HEK293 (cell line): ENCODE data around the gene ANO2.

Experiments used
- CTCF ChIA-PET: fragments of 350-600 bp; formaldehyde crosslinking; extraction: SDS; loops from one replicate; lab custom pipeline; 2021; ENCODE audit warnings: antibody characterized with exemption; lab: Yijun Ruan, JAX
- POLR2A ChIA-PET: fragments of 300-600 bp; formaldehyde crosslinking; extraction: SDS; loops from one replicate; lab custom pipeline; 2020; ENCODE audit warnings: antibody characterized with exemption, inconsistent platforms; lab: Yijun Ruan, JAX
- H3K27ac ChIP-seq: fragments of 200-500 bp; sonication (Bioruptor generic); 2 replicates; pipeline ENCODE4 v1.5.1; 2014; ENCODE audit warnings: low read depth, low read length, control low read depth, inconsistent platforms; ENCODE audit errors: extremely low read depth
- H3K36me3 ChIP-seq, 2 experiments: fragments of 200-500 bp in 1 of 2; sonication (Bioruptor generic) in 1 of 2; 1 replicate in 1 of 2; 2 replicates in 1 of 2; pipeline ENCODE4 v1.5.1; 2014 to 2017; ENCODE audit warnings: inconsistent platforms in 2 of 2, low read length in 2 of 2; ENCODE audit not compliant: control insufficient read depth in 2 of 2, insufficient read depth in 1 of 2
- H3K4me1 ChIP-seq: fragments of 200-500 bp; sonication (Bioruptor generic); 2 replicates; pipeline ENCODE4 v1.5.1; 2014; ENCODE audit warnings: mild to moderate bottlenecking, low read length, inconsistent platforms; ENCODE audit not compliant: control insufficient read depth, insufficient read depth
- H3K4me3 ChIP-seq: 2 replicates; pipeline ENCODE4 v1.5.1; 2011; ENCODE audit warnings: low read depth, mild to moderate bottlenecking, control low read depth, low read length, moderate library complexity
- H3K9me3 ChIP-seq: fragments of 200-500 bp; sonication (Bioruptor generic); 2 replicates; pipeline ENCODE4 v1.5.1; 2014; ENCODE audit warnings: low read depth, low read length, inconsistent platforms; ENCODE audit not compliant: control insufficient read depth, insufficient read depth
- EGR2 ChIP-seq: fragments of 450-650 bp; formaldehyde crosslinking; IDR thresholded peaks from 2 replicates; pipeline ENCODE4 v1.5.1; 2016; ENCODE audit warnings: low read depth, missing biosample characterization, missing genetic modification characterization
- ELK4 ChIP-seq: IDR thresholded peaks from 2 replicates; pipeline ENCODE4 v1.6.1; 2011; ENCODE audit warnings: mild to moderate bottlenecking, low read depth, low read length, borderline replicate concordance
- GFI1B ChIP-seq: fragments of 450-650 bp; formaldehyde crosslinking; IDR thresholded peaks from 2 replicates; pipeline ENCODE4 v1.5.1; 2016; ENCODE audit warnings: missing biosample characterization, missing genetic modification characterization
- OVOL3 ChIP-seq: fragments of 450-650 bp; formaldehyde crosslinking; IDR thresholded peaks from 2 replicates; pipeline ENCODE4 v1.5.1; 2016; ENCODE audit warnings: missing biosample characterization, missing genetic modification characterization
- PRDM6 ChIP-seq: fragments of 450-650 bp; formaldehyde crosslinking; IDR thresholded peaks from 2 replicates; pipeline ENCODE4 v1.5.1; 2017; ENCODE audit warnings: missing biosample characterization, missing genetic modification characterization
- RBAK ChIP-seq: fragments of 450-650 bp; formaldehyde crosslinking; IDR thresholded peaks from 2 replicates; pipeline ENCODE4 v1.5.1; 2016; ENCODE audit warnings: missing biosample characterization, missing genetic modification characterization
- ZNF138 ChIP-seq: fragments of 450-650 bp; formaldehyde crosslinking; IDR thresholded peaks from 2 replicates; pipeline ENCODE4 v1.5.1; 2016; ENCODE audit warnings: missing biosample characterization, missing genetic modification characterization, borderline replicate concordance
- ZNF16 ChIP-seq: fragments of 450-650 bp; formaldehyde crosslinking; IDR thresholded peaks from 2 replicates; pipeline ENCODE4 v1.5.1; 2016; ENCODE audit warnings: low read depth, missing biosample characterization, missing genetic modification characterization
- ZNF184 ChIP-seq: fragments of 450-650 bp; IDR thresholded peaks from 2 replicates; pipeline ENCODE4 v1.5.1; 2018; ENCODE audit warnings: missing biosample characterization, mild to moderate bottlenecking, missing genetic modification characterization
- ZNF24 ChIP-seq: fragments of 450-650 bp; formaldehyde crosslinking; IDR thresholded peaks from 2 replicates; pipeline ENCODE4 v1.5.1; 2016; ENCODE audit warnings: missing biosample characterization, missing genetic modification characterization
- ZNF280D ChIP-seq: fragments of 450-650 bp; formaldehyde crosslinking; IDR thresholded peaks from 2 replicates; pipeline ENCODE4 v1.5.1; 2016; ENCODE audit warnings: missing biosample characterization, missing genetic modification characterization
- ZNF350 ChIP-seq: fragments of 450-650 bp; formaldehyde crosslinking; IDR thresholded peaks from 2 replicates; pipeline ENCODE4 v1.5.0; 2017; ENCODE audit warnings: missing biosample characterization, mild to moderate bottlenecking, missing genetic modification characterization
- ZNF501 ChIP-seq: fragments of 450-650 bp; formaldehyde crosslinking; IDR thresholded peaks from 2 replicates; pipeline ENCODE4 v1.5.1; 2016; ENCODE audit warnings: missing biosample characterization, missing genetic modification characterization
- ZNF555 ChIP-seq: fragments of 450-650 bp; formaldehyde crosslinking; conservative IDR thresholded peaks from 2 replicates; pipeline ENCODE4 v1.5.1; 2017; ENCODE audit warnings: missing biosample characterization, mild to moderate bottlenecking, missing genetic modification characterization, inconsistent platforms
- ZNF560 ChIP-seq: fragments of 450-650 bp; formaldehyde crosslinking; IDR thresholded peaks from 2 replicates; pipeline ENCODE4 v1.5.1; 2017; ENCODE audit warnings: missing biosample characterization, missing genetic modification characterization, borderline replicate concordance
- ZNF621 ChIP-seq: fragments of 450-650 bp; formaldehyde crosslinking; IDR thresholded peaks from 2 replicates; pipeline ENCODE4 v1.5.1; 2017; ENCODE audit warnings: missing biosample characterization, missing genetic modification characterization
- ZNF76 ChIP-seq: fragments of 450-650 bp; formaldehyde crosslinking; IDR thresholded peaks from 2 replicates; pipeline ENCODE4; 2016; ENCODE audit warnings: low read depth, missing biosample characterization, missing genetic modification characterization, borderline replicate concordance
- ZNF830 ChIP-seq: fragments of 450-650 bp; IDR thresholded peaks from 2 replicates; pipeline ENCODE4 v1.5.0; 2018; ENCODE audit warnings: missing biosample characterization, missing genetic modification characterization, low read depth, mild to moderate bottlenecking, moderate library complexity
- ZSCAN18 ChIP-seq: fragments of 450-650 bp; formaldehyde crosslinking; IDR thresholded peaks from 2 replicates; pipeline ENCODE4 v1.5.1; 2016; ENCODE audit warnings: missing biosample characterization, missing genetic modification characterization
- TF ChIP-seq, protein P1 (sequence below): fragments of 450-650 bp; formaldehyde crosslinking; IDR thresholded peaks from 2 replicates; pipeline ENCODE4 v1.5.1; 2016; ENCODE audit warnings: missing biosample characterization, missing genetic modification characterization
- TF ChIP-seq, protein P2 (sequence below): fragments of 450-650 bp; formaldehyde crosslinking; IDR thresholded peaks from 2 replicates; pipeline ENCODE4 v1.5.1; 2016; ENCODE audit warnings: missing biosample characterization, missing genetic modification characterization

Gene ANO2

GRCh38 chr12:5633106-5633505, 312.0 kb downstream of the ANO2 start (continued):
- TF ChIP-seq PRDM6 (no peak), ZNF350 (no peak)

GRCh38 chr12:5632453-5632852, 312.6 kb downstream of the ANO2 start:
- H3K4me1 ChIP-seq: no peaks in the 10 kb centered on the region
- TF ChIP-seq RBAK (no peak), ZNF184 (tag by site-specific recombination) (no peak), ZNF16 (tag by site-specific recombination) (no peak), ZNF24 (tag by site-specific recombination) (no peak), ZNF76 (tag by site-specific recombination) (no peak), ZSCAN18 (no peak)
- TF ChIP-seq, all 188 proteins: peak for 0
- Histone ChIP-seq H3K36me3 (no peaks in the 10 kb centered on the region), H3K4me3 (no peak overlapping the region), H3K27ac (no peak overlapping the region), H3K9me3 (no peaks in the 10 kb centered on the region)
- ChIA-PET POLR2A (no interaction called here), CTCF (interaction anchor here (2.2 kb wide), 1 partner anchor 17 kb away, joined by 10 read pairs; no protein-coding TSS in a partner anchor)

DNA sequence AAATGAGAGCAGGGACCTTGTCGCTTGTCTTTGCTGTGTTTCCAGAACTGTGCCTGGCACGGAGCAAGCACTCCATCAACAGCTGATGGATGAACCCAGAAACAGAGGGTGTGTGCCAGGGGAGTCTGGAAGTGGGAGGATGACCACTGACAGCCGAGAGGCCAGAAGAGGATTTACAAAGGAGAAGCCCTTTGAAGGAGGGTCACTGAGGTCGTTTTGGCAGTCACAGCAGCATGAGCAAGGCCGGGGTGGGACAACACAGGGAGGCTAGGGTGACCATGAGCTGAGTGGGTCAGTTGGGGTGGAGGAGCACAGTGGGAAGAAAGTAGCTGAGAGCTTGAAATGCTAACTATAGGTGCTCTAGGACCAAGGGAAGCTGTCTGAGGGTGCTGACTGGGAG, 313.6 kb downstream of the ANO2 start:
- CTCF ChIA-PET: interaction anchor here (2.2 kb wide), 1 partner anchor 18 kb away, joined by 10 read pairs; no protein-coding TSS in a partner anchor

More for the DNA sequence above, 313.6 kb downstream of the ANO2 start:
- Histone ChIP-seq H3K9me3 (no peaks in the 10 kb centered on the region), H3K4me3 (no peak overlapping the region), H3K4me1 (no peaks in the 10 kb centered on the region), H3K27ac (no peak overlapping the region)
- POLR2A ChIA-PET: no interaction called here
- no peak for TF ChIP-seq EGR2
- TF ChIP-seq ZNF138 (tag by site-specific recombination): no peak
- TF ChIP-seq ZNF501 (tag by site-specific recombination): no peak
- no peak for TF ChIP-seq ELK4
- TF ChIP-seq ZNF280D (tag by site-specific recombination): no peak
- no peak for TF ChIP-seq ZNF621
- no peak for TF ChIP-seq OVOL3 (tag by site-specific recombination)
- TF ChIP-seq, protein P1, sequence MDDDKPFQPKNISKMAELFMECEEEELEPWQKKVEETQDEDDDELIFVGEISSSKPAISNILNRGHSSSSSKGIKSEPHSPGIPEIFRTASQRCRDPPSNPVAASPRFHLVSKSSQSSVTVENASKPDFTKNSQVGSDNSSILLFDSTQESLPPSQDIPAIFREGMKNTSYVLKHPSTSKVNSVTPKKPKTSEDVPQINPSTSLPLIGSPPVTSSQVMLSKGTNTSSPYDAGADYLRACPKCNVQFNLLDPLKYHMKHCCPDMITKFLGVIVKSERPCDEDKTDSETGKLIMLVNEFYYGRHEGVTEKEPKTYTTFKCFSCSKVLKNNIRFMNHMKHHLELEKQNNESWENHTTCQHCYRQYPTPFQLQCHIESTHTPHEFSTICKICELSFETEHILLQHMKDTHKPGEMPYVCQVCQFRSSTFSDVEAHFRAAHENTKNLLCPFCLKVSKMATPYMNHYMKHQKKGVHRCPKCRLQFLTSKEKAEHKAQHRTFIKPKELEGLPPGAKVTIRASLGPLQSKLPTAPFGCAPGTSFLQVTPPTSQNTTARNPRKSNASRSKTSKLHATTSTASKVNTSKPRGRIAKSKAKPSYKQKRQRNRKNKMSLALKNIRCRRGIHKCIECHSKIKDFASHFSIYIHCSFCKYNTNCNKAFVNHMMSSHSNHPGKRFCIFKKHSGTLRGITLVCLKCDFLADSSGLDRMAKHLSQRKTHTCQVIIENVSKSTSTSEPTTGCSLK (tag by site-specific recombination): no peak
- TF ChIP-seq ZNF560 (tag by site-specific recombination): no peak
- no peak for TF ChIP-seq ZNF830 (tag by site-specific recombination)
- TF ChIP-seq GFI1B (tag by site-specific recombination): no peak
- TF ChIP-seq ZNF555 (tag by site-specific recombination): no peak
- TF ChIP-seq, protein P2, sequence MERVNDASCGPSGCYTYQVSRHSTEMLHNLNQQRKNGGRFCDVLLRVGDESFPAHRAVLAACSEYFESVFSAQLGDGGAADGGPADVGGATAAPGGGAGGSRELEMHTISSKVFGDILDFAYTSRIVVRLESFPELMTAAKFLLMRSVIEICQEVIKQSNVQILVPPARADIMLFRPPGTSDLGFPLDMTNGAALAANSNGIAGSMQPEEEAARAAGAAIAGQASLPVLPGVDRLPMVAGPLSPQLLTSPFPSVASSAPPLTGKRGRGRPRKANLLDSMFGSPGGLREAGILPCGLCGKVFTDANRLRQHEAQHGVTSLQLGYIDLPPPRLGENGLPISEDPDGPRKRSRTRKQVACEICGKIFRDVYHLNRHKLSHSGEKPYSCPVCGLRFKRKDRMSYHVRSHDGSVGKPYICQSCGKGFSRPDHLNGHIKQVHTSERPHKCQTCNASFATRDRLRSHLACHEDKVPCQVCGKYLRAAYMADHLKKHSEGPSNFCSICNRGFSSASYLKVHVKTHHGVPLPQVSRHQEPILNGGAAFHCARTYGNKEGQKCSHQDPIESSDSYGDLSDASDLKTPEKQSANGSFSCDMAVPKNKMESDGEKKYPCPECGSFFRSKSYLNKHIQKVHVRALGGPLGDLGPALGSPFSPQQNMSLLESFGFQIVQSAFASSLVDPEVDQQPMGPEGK: no peak
- TF ChIP-seq, all 188 proteins: peak for 0
- no peaks in the 10 kb centered on the region for H3K36me3 ChIP-seq
